Esophagus muscularis mucosa (tissue), 4 donors: ENCODE measurements around the gene TTC4. TPM values are rescaled to one million over a fixed set of nuclear protein-coding genes. Genes with fewer than 3 reads are reported as not detected.

ENCODE experiments used
- DNase-seq: peaks from one replicate; pipeline ENCODE4 v3.0.0-alpha.2; 2017; ENCODE audit errors: extremely low spot score
- H3K27ac ChIP-seq, 4 donors: fragments of 200-600 bp; sonication (generic); replicated peaks in 1 of 4; 1 replicate in 3 of 4; 2 replicates in 1 of 4; pipeline ENCODE4 v1.5.1; 2016 to 2019; ENCODE audit warnings: mild to moderate bottlenecking in 1 of 4
- H3K27me3 ChIP-seq, 4 donors: fragments of 200-600 bp; sonication (generic); one replicate each; pipeline versions ENCODE4 v1.5.1 to v1.6.0; 2016 to 2019
- H3K36me3 ChIP-seq, 4 donors: fragments of 200-600 bp; sonication (generic); one replicate each; pipeline ENCODE4 v1.5.1; 2016 to 2019
- H3K4me1 ChIP-seq, 4 donors: fragments of 200-600 bp; sonication (generic); one replicate each; pipeline ENCODE4 v1.5.1; 2016 to 2019
- H3K4me3 ChIP-seq, 4 donors: fragments of 200-600 bp; sonication (generic); 1 replicate in 2 of 4; 2 replicates in 2 of 4; pipeline ENCODE4 v1.5.1; 2016 to 2019; ENCODE audit warnings: mild to moderate bottlenecking in 4 of 4, moderate library complexity in 1 of 4
- H3K9me3 ChIP-seq, 4 donors: fragments of 200-600 bp; sonication (generic); 1 replicate in 3 of 4; 2 replicates in 1 of 4; pipeline ENCODE4 v1.5.1; 2016 to 2019
- EP300 ChIP-seq: sonication (generic); formaldehyde crosslinking; IDR thresholded peaks from one replicate; pipeline ENCODE4 v1.6.1; 2017; ENCODE audit warnings: antibody characterized with exemption
- POLR2A ChIP-seq: fragments of 450-650 bp; IDR thresholded peaks from one replicate; pipeline ENCODE4 v1.6.1; 2017; ENCODE audit warnings: antibody characterized with exemption, moderate library complexity, mild to moderate bottlenecking, low read depth
- POLR2AphosphoS5 ChIP-seq, 2 donors: sonication (generic); formaldehyde crosslinking; IDR thresholded peaks; one replicate each; pipeline ENCODE4 v1.6.1; 2017; ENCODE audit warnings: antibody characterized with exemption in 2 of 2
- WGBS: methylation state at CpG from one replicate; pipeline ENCODE4 v1.1.5; 2018; 5-methylcytosine and 5-hydroxymethylcytosine counted together
- intact Hi-C: fragments of 100-400 bp; cut with DNase I; formaldehyde crosslinking; loops from one replicate; pipeline ENCODE4 v1.15.1; 2023
- total RNA-seq, 4 donors: library from RNA; depleted of rRNA; stranded (reverse); fragments of >200 nt; gene quantifications; one replicate each; pipeline versions ENCODE4 v1.1.0 to v1.2.1, GENCODE V29; 2016
- TF ChIP-seq, protein P1 (sequence below), 3 experiments: fragments of 200-600 bp in 2 of 3; fragments of 450-650 bp in 1 of 3; sonication (generic) in 2 of 3; IDR thresholded peaks; one replicate each; pipeline ENCODE4 v1.5.1; 2017 to 2019; ENCODE audit warnings: antibody characterized with exemption in 3 of 3, mild to moderate bottlenecking in 2 of 3, moderate library complexity in 1 of 3

The TTC4 gene
- total RNA-seq, 4 donors from 2014 or later: 10.8 to 16.4 (median 13.8) TPM

DNA sequence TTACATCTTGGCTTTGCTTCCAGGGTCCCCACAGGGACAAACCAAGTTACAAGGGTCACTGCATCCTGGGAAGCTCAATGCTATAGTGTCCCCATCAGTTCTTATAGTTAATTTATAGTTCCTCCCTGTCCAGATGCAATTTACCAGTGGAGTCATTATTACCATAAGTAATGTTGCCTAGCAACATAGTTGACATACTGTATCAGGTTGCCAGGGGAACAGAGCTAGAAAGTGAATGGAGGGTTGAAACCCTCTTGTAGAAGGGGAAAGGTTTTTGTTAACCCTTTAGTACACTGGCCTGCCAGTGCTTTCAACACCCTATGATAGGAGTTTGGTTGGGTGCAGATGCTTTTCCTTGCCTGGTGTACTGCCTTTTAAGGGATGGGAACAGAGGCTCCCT lies 34.3 kb upstream of the TTC4 start:
- no peaks in the 10 kb centered on the region for H3K9me3 ChIP-seq
- intact Hi-C loops: no loop called here
- no peak overlapping the region for H3K27ac ChIP-seq
- peaks cover 0 to 51% (median 16%) of the 10 kb centered on the region in 4 donors for H3K36me3 ChIP-seq
- no peak for DNase-seq
- no peak overlapping the region for H3K4me3 ChIP-seq
- H3K4me1 ChIP-seq: peaks cover 0 to 8% (median 3%) of the 10 kb centered on the region in 4 donors
- H3K27me3 ChIP-seq: no peaks in the 10 kb centered on the region
- TF ChIP-seq, protein P1, sequence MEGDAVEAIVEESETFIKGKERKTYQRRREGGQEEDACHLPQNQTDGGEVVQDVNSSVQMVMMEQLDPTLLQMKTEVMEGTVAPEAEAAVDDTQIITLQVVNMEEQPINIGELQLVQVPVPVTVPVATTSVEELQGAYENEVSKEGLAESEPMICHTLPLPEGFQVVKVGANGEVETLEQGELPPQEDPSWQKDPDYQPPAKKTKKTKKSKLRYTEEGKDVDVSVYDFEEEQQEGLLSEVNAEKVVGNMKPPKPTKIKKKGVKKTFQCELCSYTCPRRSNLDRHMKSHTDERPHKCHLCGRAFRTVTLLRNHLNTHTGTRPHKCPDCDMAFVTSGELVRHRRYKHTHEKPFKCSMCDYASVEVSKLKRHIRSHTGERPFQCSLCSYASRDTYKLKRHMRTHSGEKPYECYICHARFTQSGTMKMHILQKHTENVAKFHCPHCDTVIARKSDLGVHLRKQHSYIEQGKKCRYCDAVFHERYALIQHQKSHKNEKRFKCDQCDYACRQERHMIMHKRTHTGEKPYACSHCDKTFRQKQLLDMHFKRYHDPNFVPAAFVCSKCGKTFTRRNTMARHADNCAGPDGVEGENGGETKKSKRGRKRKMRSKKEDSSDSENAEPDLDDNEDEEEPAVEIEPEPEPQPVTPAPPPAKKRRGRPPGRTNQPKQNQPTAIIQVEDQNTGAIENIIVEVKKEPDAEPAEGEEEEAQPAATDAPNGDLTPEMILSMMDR (IDR thresholded peaks at IDR 0.05): no peak
- TF ChIP-seq POLR2AphosphoS5 (IDR thresholded peaks at IDR 0.05) (no peak), POLR2A (no peak), EP300 (no peak)

- Histone ChIP-seq H3K27ac (no peak overlapping the region), H3K27me3 (no peaks in the 10 kb centered on the region), H3K9me3 (no peaks in the 10 kb centered on the region), H3K36me3 (peaks cover 0 to 57% (median 16%) of the 10 kb centered on the region in 4 donors), H3K4me3 (no peak overlapping the region), H3K4me1 (peaks cover 0 to 8% (median 3%) of the 10 kb centered on the region in 4 donors)
- TF ChIP-seq, protein P1 (IDR thresholded peaks at IDR 0.05): no peak
- TF ChIP-seq POLR2A: no peak
- no peak for TF ChIP-seq POLR2AphosphoS5 (IDR thresholded peaks at IDR 0.05)
- no peak for TF ChIP-seq EP300
- intact Hi-C loops: no loop called here
- no peak for DNase-seq
- 90% methylated on average over 6 of the region's 6 CpGs for WGBS
These were observed 32.2 kb upstream of the TTC4 start for GRCh38 chr1:54683453-54683852.

GRCh38 chr1:54685335-54685905 lies 30.2 kb upstream of the TTC4 start:
- Histone ChIP-seq H3K36me3 (peaks cover 0 to 43% (median 12%) of the 10 kb centered on the region in 4 donors), H3K9me3 (no peaks in the 10 kb centered on the region), H3K4me3 (no peak overlapping the region), H3K27me3 (no peaks in the 10 kb centered on the region), H3K27ac (no peak overlapping the region), H3K4me1 (peaks cover 0 to 8% (median 3%) of the 10 kb centered on the region in 4 donors)
- TF ChIP-seq EP300 (no peak), POLR2A (no peak), POLR2AphosphoS5 (IDR thresholded peaks at IDR 0.05) (no peak)
- TF ChIP-seq, protein P1 (IDR thresholded peaks at IDR 0.05): no peak
- no peak for DNase-seq
- WGBS: 85% methylated on average over 3 of the region's 4 CpGs
- intact Hi-C loops: no loop called here

GRCh38 chr1:54686155-54686554 lies 29.5 kb upstream of the TTC4 start:
- intact Hi-C loops: no loop called here
- Histone ChIP-seq H3K4me3 (no peak overlapping the region), H3K27me3 (no peaks in the 10 kb centered on the region), H3K36me3 (peaks cover 0 to 41% (median 12%) of the 10 kb centered on the region in 4 donors), H3K4me1 (peaks cover 0 to 4% (median 1%) of the 10 kb centered on the region in 4 donors), H3K27ac (no peak overlapping the region), H3K9me3 (no peaks in the 10 kb centered on the region)
- WGBS: 90% methylated on average over 9 of the region's 11 CpGs
- no peak for DNase-seq
- TF ChIP-seq POLR2AphosphoS5 (IDR thresholded peaks at IDR 0.05) (no peak), EP300 (no peak), POLR2A (no peak)
- TF ChIP-seq, protein P1 (IDR thresholded peaks at IDR 0.05): no peak

- Histone ChIP-seq H3K27me3 (no peaks in the 10 kb centered on the region), H3K36me3 (peaks cover 8 to 43% (median 23%) of the 10 kb centered on the region in 4 donors), H3K9me3 (no peaks in the 10 kb centered on the region), H3K27ac (no peak overlapping the region), H3K4me1 (no peaks in the 10 kb centered on the region), H3K4me3 (no peak overlapping the region)
- no peak for DNase-seq
- TF ChIP-seq POLR2A (no peak), POLR2AphosphoS5 (IDR thresholded peaks at IDR 0.05) (no peak), EP300 (no peak)
- TF ChIP-seq, protein P1 (IDR thresholded peaks at IDR 0.05): no peak
- 76% methylated on average over 8 of the region's 8 CpGs for WGBS
- intact Hi-C loops: no loop called here
These were observed 20.9 kb upstream of the TTC4 start for GRCh38 chr1:54694771-54695170.
